Lower leg skin (tissue), 3 donors: ENCODE results near the gene STIM1.

Experiments
- CTCF ChIP-seq, 3 donors: fragments of 450-650 bp; IDR thresholded peaks; one replicate each; pipeline ENCODE4 v1.5.1; 2016; ENCODE audit warnings: antibody characterized with exemption in 3 of 3, mild to moderate bottlenecking in 3 of 3, moderate library complexity in 2 of 3
- POLR2A ChIP-seq, 2 donors: fragments of 450-650 bp; IDR thresholded peaks; one replicate each; pipeline ENCODE4 v1.6.1; 2016 to 2017; ENCODE audit warnings: antibody characterized with exemption in 2 of 2, mild to moderate bottlenecking in 1 of 2, moderate library complexity in 1 of 2

- TF ChIP-seq CTCF (IDR thresholded peaks at IDR 0.05) (no peak), POLR2A (IDR thresholded peaks at IDR 0.05) (no peak)
Measured at GRCh38 chr11:3957437-3957836, 102.0 kb downstream of the STIM1 start.
